Cardiac muscle cell (in vitro differentiated cells and primary cell): ENCODE results near the gene ZBTB12. TPM values are rescaled to one million over a fixed set of nuclear protein-coding genes. Genes with fewer than 3 reads are reported as not detected.
"Not testable (repeated sequence)": the region's sequence is repeated elsewhere in the genome, so short reads cannot be mapped to it uniquely, and the experiment has no call there.

ENCODE experiments used
- DNase-seq, 2 donors: peaks; one replicate each; pipeline versions ENCODE4 v3.0.0 to v3.0.0-alpha.2; 2010 to 2017; ENCODE audit warnings: low read depth in 1 of 2, low spot score in 1 of 2
- H3K27ac ChIP-seq: fragments of 200-600 bp; sonication (generic); 2 replicates; pipeline ENCODE4 v1.5.1; 2016
- H3K27me3 ChIP-seq: fragments of 200-600 bp; sonication (generic); 2 replicates; pipeline ENCODE4 v1.6.0; 2016; ENCODE audit warnings: control low read depth
- H3K36me3 ChIP-seq: fragments of 200-600 bp; sonication (generic); 2 replicates; pipeline ENCODE4 v1.5.1; 2016; ENCODE audit warnings: control low read depth
- H3K4me1 ChIP-seq: fragments of 200-600 bp; sonication (generic); 2 replicates; pipeline ENCODE4 v1.8.1; 2017; ENCODE audit warnings: low read depth, mild to moderate bottlenecking, mixed run types
- H3K4me3 ChIP-seq: fragments of 200-600 bp; sonication (generic); 2 replicates; pipeline ENCODE4 v1.5.1; 2016; ENCODE audit warnings: mild to moderate bottlenecking
- H3K9me3 ChIP-seq: fragments of 200-600 bp; sonication (generic); 2 replicates; pipeline ENCODE4 v1.5.1; 2017; ENCODE audit warnings: low read depth, mild to moderate bottlenecking, control low read depth
- CTCF ChIP-seq: IDR thresholded peaks from 2 replicates; pipeline ENCODE4 v1.5.1; 2012; ENCODE audit warnings: low read depth, mild to moderate bottlenecking, low read length
- polyA plus RNA-seq: library from polyadenylated mRNA; unstranded; fragments of >200 nt; fragmentation: Nextera tagmentation; extraction: Ambion mirVana; gene quantifications from 2 replicates; pipeline ENCODE4 v1.2.1, GENCODE V29; 2016
- total RNA-seq: library from RNA; depleted of rRNA; stranded (reverse); fragments of >200 nt; gene quantifications from 2 replicates; pipeline ENCODE4 v1.2.3, GENCODE V29; 2016

ZBTB12 gene
- total and polyA plus RNA-seq, 2 experiments from 2014 or later = 32.0 TPM; not detected in 1

- Histone ChIP-seq H3K4me3 (no peak overlapping the region), H3K27me3 (no peaks in the 10 kb centered on the region), H3K4me1 (no peaks in the 10 kb centered on the region), H3K36me3 (no peaks in the 10 kb centered on the region), H3K9me3 (no peaks in the 10 kb centered on the region), H3K27ac (no peak overlapping the region)
- no peak for DNase-seq
- TF ChIP-seq CTCF = no peak
Observed at GRCh38 chr6:31940256-31940664, 38.4 kb upstream of the ZBTB12 start.

- Histone ChIP-seq H3K27me3 (no peaks in the 10 kb centered on the region), H3K9me3 (no peaks in the 10 kb centered on the region), H3K4me1 (no peaks in the 10 kb centered on the region), H3K36me3 (no peaks in the 10 kb centered on the region), H3K4me3 (no peak overlapping the region), H3K27ac (no peak overlapping the region)
- no peak for DNase-seq
- no peak for TF ChIP-seq CTCF
Observed at GRCh38 chr6:31935823-31936222, 33.9 kb upstream of the ZBTB12 start.

GRCh38 chr6:31935021-31935420 is 33.1 kb upstream of the ZBTB12 start:
- Histone ChIP-seq H3K27me3 (no peaks in the 10 kb centered on the region), H3K27ac (no peak overlapping the region), H3K4me3 (no peak overlapping the region), H3K36me3 (no peaks in the 10 kb centered on the region), H3K9me3 (no peaks in the 10 kb centered on the region), H3K4me1 (no peaks in the 10 kb centered on the region)
- DNase-seq = no peak
- no peak for TF ChIP-seq CTCF

- Histone ChIP-seq H3K27me3 (no peaks in the 10 kb centered on the region), H3K36me3 (no peaks in the 10 kb centered on the region), H3K27ac (no peak overlapping the region), H3K9me3 (no peaks in the 10 kb centered on the region), H3K4me3 (no peak overlapping the region), H3K4me1 (no peaks in the 10 kb centered on the region)
- no peak for DNase-seq
- TF ChIP-seq CTCF = no peak
Observed at GRCh38 chr6:31933537-31933936, 31.7 kb upstream of the ZBTB12 start.

GRCh38 chr6:31932137-31932536 is 30.3 kb upstream of the ZBTB12 start:
- DNase-seq, H3K4me3 ChIP-seq, H3K27me3 ChIP-seq, H3K27ac ChIP-seq, H3K4me1 ChIP-seq, H3K9me3 ChIP-seq, H3K36me3 ChIP-seq: not testable (repeated sequence)

- Histone ChIP-seq H3K4me3 (no peak overlapping the region), H3K27me3 (no peaks in the 10 kb centered on the region), H3K27ac (no peak overlapping the region), H3K36me3 (no peaks in the 10 kb centered on the region), H3K4me1 (no peaks in the 10 kb centered on the region), H3K9me3 (no peaks in the 10 kb centered on the region)
- TF ChIP-seq CTCF = no peak
- DNase-seq = no peak
Observed at GRCh38 chr6:31930962-31931361, 29.1 kb upstream of the ZBTB12 start.
